Stimulated activated CD4-positive, alpha-beta T cell treated with anti-CD3 and anti-CD28 coated beads, Interleukin-4, amount 100 ng/mL, for 24 hours (primary cell): ENCODE data around the gene DAPK1.
"Not testable (repeated sequence)": the region's sequence is repeated elsewhere in the genome, so short reads cannot be mapped to it uniquely, and the experiment has no call there.

Source experiments
- DNase-seq: peaks from one replicate; pipeline ENCODE4 v3.0.0-alpha.2; 2020

The DAPK1 gene

GRCh38 chr9:87498811-87499360 lies 1.2 kb downstream of the DAPK1 start:
- no peak for DNase-seq

GRCh38 chr9:87499424-87500017 lies 1.9 kb downstream of the DAPK1 start:
- no peak for DNase-seq

GRCh38 chr9:87500491-87501270 lies 3.0 kb downstream of the DAPK1 start:
- DNase-seq: no peak

GRCh38 chr9:87501271-87501656 lies 3.6 kb downstream of the DAPK1 start:
- DNase-seq: not testable (repeated sequence)

- no peak for DNase-seq
These were observed 4.1 kb downstream of the DAPK1 start for GRCh38 chr9:87501806-87502205.

GRCh38 chr9:87502391-87503221 lies 4.9 kb downstream of the DAPK1 start:
- DNase-seq: no peak

- DNase-seq: no peak
These were observed 5.8 kb downstream of the DAPK1 start for GRCh38 chr9:87503430-87503829.

- no peak for DNase-seq
These were observed 6.3 kb downstream of the DAPK1 start for GRCh38 chr9:87503927-87504326.

- DNase-seq: no peak
These were observed 7.3 kb downstream of the DAPK1 start for GRCh38 chr9:87504938-87505337.

- DNase-seq: no peak
These were observed 8.4 kb downstream of the DAPK1 start for GRCh38 chr9:87505869-87506678.

GRCh38 chr9:87507576-87507975 lies 9.9 kb downstream of the DAPK1 start:
- DNase-seq: no peak

GRCh38 chr9:87510252-87510683 lies 12.6 kb downstream of the DAPK1 start:
- DNase-seq: no peak

GRCh38 chr9:87512311-87512710 lies 14.6 kb downstream of the DAPK1 start:
- DNase-seq: no peak

- DNase-seq: no peak
These were observed 15.5 kb downstream of the DAPK1 start for GRCh38 chr9:87513161-87513560.

- no peak for DNase-seq
These were observed 16.3 kb downstream of the DAPK1 start for GRCh38 chr9:87513880-87514535.

- no peak for DNase-seq
These were observed 17.3 kb downstream of the DAPK1 start for GRCh38 chr9:87515006-87515405.

GRCh38 chr9:87515588-87516221 lies 18.0 kb downstream of the DAPK1 start:
- DNase-seq: no peak

GRCh38 chr9:87516222-87516925 lies 18.7 kb downstream of the DAPK1 start:
- DNase-seq: no peak

- DNase-seq: no peak
These were observed 19.2 kb downstream of the DAPK1 start for GRCh38 chr9:87516926-87517290.

GRCh38 chr9:87517732-87518131 lies 20.1 kb downstream of the DAPK1 start:
- DNase-seq: no peak
